Upper lobe of left lung (tissue), 4 donors: Measurements from ENCODE around the gene PRPF40B.

Experiments
- EP300 ChIP-seq, 4 donors: sonication (generic); formaldehyde crosslinking; IDR thresholded peaks; one replicate each; pipeline ENCODE4 v1.5.1; 2017; ENCODE audit warnings: antibody characterized with exemption in 4 of 4, control low read depth in 2 of 4
- POLR2A ChIP-seq, 4 donors: fragments of 450-650 bp; IDR thresholded peaks; one replicate each; pipeline ENCODE4 v1.5.1; 2016 to 2017; ENCODE audit warnings: antibody characterized with exemption in 4 of 4, mild to moderate bottlenecking in 2 of 4
- POLR2AphosphoS5 ChIP-seq, 2 donors: sonication (generic); formaldehyde crosslinking; IDR thresholded peaks; one replicate each; pipeline ENCODE4 v1.5.1; 2017; ENCODE audit warnings: antibody characterized with exemption in 2 of 2
- TF ChIP-seq, protein P1 (sequence below), 6 experiments: fragments of 450-650 bp in 4 of 6; fragments of 200-600 bp in 2 of 6; sonication (generic) in 2 of 6; IDR thresholded peaks; one replicate each; pipeline ENCODE4 v1.5.1; 2016 to 2019; ENCODE audit warnings: antibody characterized with exemption in 6 of 6

DNA sequence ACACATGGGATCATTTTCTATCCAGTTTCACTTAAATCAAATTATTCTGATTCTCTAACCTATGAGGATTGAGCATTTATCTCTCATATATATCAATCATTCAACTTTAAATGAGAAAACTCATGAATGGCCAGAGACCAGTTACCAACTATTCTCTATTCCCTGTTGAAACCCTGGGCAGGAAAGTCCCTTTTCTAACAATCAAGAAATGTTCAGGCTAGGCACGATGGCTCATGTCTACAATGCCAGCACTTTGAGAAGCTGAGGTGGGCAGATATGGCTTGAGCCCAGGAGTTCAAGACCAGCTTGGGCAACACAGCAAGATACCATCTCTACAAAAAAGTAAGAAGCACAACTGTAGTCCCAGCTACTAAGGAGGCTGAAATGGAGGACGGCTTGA is 65.9 kb downstream of the PRPF40B start:
- TF ChIP-seq EP300 (IDR thresholded peaks at IDR 0.05) (no peak), POLR2A (IDR thresholded peaks at IDR 0.05) (no peak), POLR2AphosphoS5 (IDR thresholded peaks at IDR 0.05) (no peak)
- TF ChIP-seq, protein P1, sequence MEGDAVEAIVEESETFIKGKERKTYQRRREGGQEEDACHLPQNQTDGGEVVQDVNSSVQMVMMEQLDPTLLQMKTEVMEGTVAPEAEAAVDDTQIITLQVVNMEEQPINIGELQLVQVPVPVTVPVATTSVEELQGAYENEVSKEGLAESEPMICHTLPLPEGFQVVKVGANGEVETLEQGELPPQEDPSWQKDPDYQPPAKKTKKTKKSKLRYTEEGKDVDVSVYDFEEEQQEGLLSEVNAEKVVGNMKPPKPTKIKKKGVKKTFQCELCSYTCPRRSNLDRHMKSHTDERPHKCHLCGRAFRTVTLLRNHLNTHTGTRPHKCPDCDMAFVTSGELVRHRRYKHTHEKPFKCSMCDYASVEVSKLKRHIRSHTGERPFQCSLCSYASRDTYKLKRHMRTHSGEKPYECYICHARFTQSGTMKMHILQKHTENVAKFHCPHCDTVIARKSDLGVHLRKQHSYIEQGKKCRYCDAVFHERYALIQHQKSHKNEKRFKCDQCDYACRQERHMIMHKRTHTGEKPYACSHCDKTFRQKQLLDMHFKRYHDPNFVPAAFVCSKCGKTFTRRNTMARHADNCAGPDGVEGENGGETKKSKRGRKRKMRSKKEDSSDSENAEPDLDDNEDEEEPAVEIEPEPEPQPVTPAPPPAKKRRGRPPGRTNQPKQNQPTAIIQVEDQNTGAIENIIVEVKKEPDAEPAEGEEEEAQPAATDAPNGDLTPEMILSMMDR (IDR thresholded peaks at IDR 0.05) = no peak
